Esophagus (tissue), 2 donors: ENCODE measurements around the gene ZFYVE27. TPM values are rescaled to one million over a fixed set of nuclear protein-coding genes. Genes with fewer than 3 reads are reported as not detected.
A peak's percentile ranks its signal among the peaks of the same experiment; 100 is the strongest.

ENCODE experiments used
- H3K27ac ChIP-seq, 2 donors: one replicate each; pipeline ENCODE4 v1.5.1; 2013; ENCODE audit warnings: low read depth in 2 of 2, mild to moderate bottlenecking in 2 of 2, inconsistent platforms in 1 of 2, low read length in 1 of 2, moderate library complexity in 1 of 2
- H3K27me3 ChIP-seq, 2 donors: one replicate each; pipeline ENCODE4 v1.6.1; 2013; ENCODE audit warnings: low read length in 2 of 2, control low read depth in 1 of 2, mild to moderate bottlenecking in 1 of 2; ENCODE audit not compliant: insufficient read depth in 2 of 2, control insufficient read depth in 1 of 2
- H3K36me3 ChIP-seq, 2 donors: one replicate each; pipeline ENCODE4 v1.6.1; 2013; ENCODE audit warnings: low read length in 1 of 2; ENCODE audit not compliant: control insufficient read depth in 2 of 2, insufficient read depth in 2 of 2
- H3K4me1 ChIP-seq, 2 donors: one replicate each; pipeline ENCODE4 v1.6.1; 2013; ENCODE audit warnings: low read length in 1 of 2; ENCODE audit not compliant: control insufficient read depth in 2 of 2, insufficient read depth in 2 of 2
- H3K4me3 ChIP-seq, 2 donors: one replicate each; pipeline ENCODE4 v1.5.1; 2013; ENCODE audit warnings: low read length in 2 of 2, mild to moderate bottlenecking in 2 of 2, low read depth in 1 of 2, moderate library complexity in 1 of 2
- H3K9me3 ChIP-seq, 2 donors: one replicate each; pipeline ENCODE4 v1.6.1; 2013; ENCODE audit warnings: mild to moderate bottlenecking in 2 of 2, low read depth in 1 of 2, low read length in 1 of 2, moderate library complexity in 1 of 2; ENCODE audit not compliant: control insufficient read depth in 2 of 2, insufficient read depth in 1 of 2
- WGBS, 2 donors: extraction: QIAGEN DNeasy Blood & Tissue Kit; methylation state at CpG; one replicate each; pipeline ENCODE4 v1.1.7; 2013; 5-methylcytosine and 5-hydroxymethylcytosine counted together
- polyA plus RNA-seq, 2 donors: library from polyadenylated mRNA; stranded (reverse); fragments of 200-250 nt; gene quantifications; one replicate each; pipeline ENCODE4 v1.2.3, GENCODE V29; 2013
- donor health status: healthy with polysubstance abuse.
- donor health status: Bipolar disorder and iron deficiency.

ZFYVE27 gene
- polyA plus RNA-seq, 2 donors: 9.6 to 14.3 TPM

- Histone ChIP-seq H3K4me1 (peaks cover 2 to 18% of the 10 kb centered on the region in 2 donors), H3K27me3 (no peaks in the 10 kb centered on the region), H3K4me3 (peak overlapping the region; percentile 52 to 62)
These were observed 22.3 kb upstream of the ZFYVE27 start for GRCh38 chr10:97714401-97715258.

GRCh38 chr10:97715259-97715874, 21.6 kb upstream of the ZFYVE27 start:
- Histone ChIP-seq H3K4me1 (peaks cover 2 to 18% of the 10 kb centered on the region in 2 donors), H3K9me3 (no peaks in the 10 kb centered on the region), H3K27me3 (no peaks in the 10 kb centered on the region), H3K36me3 (no peaks in the 10 kb centered on the region), H3K27ac (peak overlapping the region; percentile 94 to 98), H3K4me3 (peak overlapping the region; percentile 52 to 62)
- WGBS, 2 donors: 37 to 59% methylated on average over 8 of the region's 8 CpGs

More at GRCh38 chr10:97714401-97715258, 22.3 kb upstream of the ZFYVE27 start:
- no peaks in the 10 kb centered on the region for H3K9me3 ChIP-seq
- H3K36me3 ChIP-seq: no peaks in the 10 kb centered on the region
- H3K27ac ChIP-seq: peak overlapping the region; percentile 94 to 98
- 3% methylated on average over 71 to 74 of the region's 74 CpGs for WGBS, 2 donors

GRCh38 chr10:97717627-97718026, 19.3 kb upstream of the ZFYVE27 start:
- H3K36me3 ChIP-seq: no peaks in the 10 kb centered on the region
- H3K4me3 ChIP-seq: no peak overlapping the region
- peak overlapping the region in 1 of 2 donors; percentile 84 for H3K27ac ChIP-seq
- no peaks in the 10 kb centered on the region for H3K9me3 ChIP-seq
- H3K4me1 ChIP-seq: peaks cover 2 to 18% of the 10 kb centered on the region in 2 donors
- no peaks in the 10 kb centered on the region for H3K27me3 ChIP-seq
- 87% methylated on average over 7 of the region's 7 CpGs for WGBS, 2 donors

GRCh38 chr10:97718178-97718577, 18.8 kb upstream of the ZFYVE27 start:
- WGBS, 2 donors: 46 to 58% methylated on average over 6 of the region's 6 CpGs
- Histone ChIP-seq H3K4me1 (peaks cover 2 to 18% of the 10 kb centered on the region in 2 donors), H3K27ac (peak overlapping the region; percentile 44 to 84), H3K9me3 (no peaks in the 10 kb centered on the region), H3K4me3 (no peak overlapping the region), H3K36me3 (no peaks in the 10 kb centered on the region), H3K27me3 (no peaks in the 10 kb centered on the region)

GRCh38 chr10:97718659-97719142, 18.2 kb upstream of the ZFYVE27 start:
- Histone ChIP-seq H3K27ac (peak overlapping the region; percentile 45 to 84), H3K36me3 (no peaks in the 10 kb centered on the region), H3K27me3 (no peaks in the 10 kb centered on the region), H3K4me1 (peaks cover 2 to 18% of the 10 kb centered on the region in 2 donors), H3K9me3 (no peaks in the 10 kb centered on the region), H3K4me3 (no peak overlapping the region)
- 19 to 33% methylated on average over 8 of the region's 8 CpGs for WGBS, 2 donors

GRCh38 chr10:97719602-97720001, 17.3 kb upstream of the ZFYVE27 start:
- WGBS, 2 donors: 73 to 75% methylated on average over 2 of the region's 2 CpGs

GRCh38 chr10:97721871-97722780, 14.8 kb upstream of the ZFYVE27 start:
- Histone ChIP-seq H3K27me3 (no peaks in the 10 kb centered on the region), H3K4me3 (no peak overlapping the region), H3K36me3 (no peaks in the 10 kb centered on the region), H3K9me3 (peaks cover 0 to 3% of the 10 kb centered on the region in 2 donors), H3K27ac (no peak overlapping the region), H3K4me1 (peaks cover 2 to 12% of the 10 kb centered on the region in 2 donors)
- 73 to 82% methylated on average over 12 of the region's 12 CpGs for WGBS, 2 donors

More at GRCh38 chr10:97719602-97720001, 17.3 kb upstream of the ZFYVE27 start:
- no peaks in the 10 kb centered on the region for H3K36me3 ChIP-seq
- H3K4me3 ChIP-seq: no peak overlapping the region
- peaks cover 2 to 16% of the 10 kb centered on the region in 2 donors for H3K4me1 ChIP-seq
- no peaks in the 10 kb centered on the region for H3K27me3 ChIP-seq
- H3K27ac ChIP-seq: peak overlapping the region; percentile 22 to 45
- no peaks in the 10 kb centered on the region for H3K9me3 ChIP-seq

GRCh38 chr10:97723001-97723400, 13.9 kb upstream of the ZFYVE27 start:
- peaks cover 0 to 7% of the 10 kb centered on the region in 2 donors for H3K4me1 ChIP-seq
- no peak overlapping the region for H3K27ac ChIP-seq
- no peaks in the 10 kb centered on the region for H3K27me3 ChIP-seq
- H3K36me3 ChIP-seq: no peaks in the 10 kb centered on the region
- 83 to 87% methylated on average over 3 of the region's 3 CpGs for WGBS, 2 donors
- peaks cover 0 to 3% of the 10 kb centered on the region in 2 donors for H3K9me3 ChIP-seq
- no peak overlapping the region for H3K4me3 ChIP-seq
